Measurements from ENCODE around the gene GNAL.

- TF ChIP-seq CTCF (IDR thresholded peaks at IDR 0.05 in 4 of 5, conservative IDR thresholded peaks at IDR 0.05 in 1 of 5) (no peak), POLR2A (IDR thresholded peaks at IDR 0.05) (no peak)
Observed at GRCh38 chr18:11927497-11927896, 238.4 kb downstream of the GNAL start.
